Measurements from ENCODE around the gene CORO7.

GRCh38 chr16:4323845-4324488, 92.4 kb downstream of the CORO7 start:
- no peak for TF ChIP-seq CTCF (conservative IDR thresholded peaks at IDR 0.05 in 1 of 2, IDR thresholded peaks at IDR 0.05 in 1 of 2; ENCODE audit: extremely low read depth in 1 of 2, insufficient read depth in 1 of 2, low read depth in 1 of 2, low read length in 2 of 2)
- TF ChIP-seq EZH2 (IDR thresholded peaks at IDR 0.05; ENCODE audit: borderline replicate concordance, low read length) = no peak
